Vagina (tissue), 2 donors: Measurements from ENCODE around the gene HIVEP1. TPM values are rescaled to one million over a fixed set of nuclear protein-coding genes. Genes with fewer than 3 reads are reported as not detected.

Experiments used
- DNase-seq, 2 donors: peaks; one replicate each; pipeline ENCODE4 v3.0.0-alpha.2; 2017; ENCODE audit errors: extremely low spot score in 2 of 2
- H3K27ac ChIP-seq: fragments of 200-600 bp; sonication (generic); one replicate; pipeline ENCODE4 v1.5.1; 2019
- H3K27me3 ChIP-seq: fragments of 200-600 bp; sonication (generic); one replicate; pipeline ENCODE4 v1.5.1; 2019
- H3K36me3 ChIP-seq, 2 donors: fragments of 200-600 bp; sonication (generic); one replicate each; pipeline ENCODE4 v1.5.1; 2017 to 2019
- H3K4me1 ChIP-seq: fragments of 200-600 bp; sonication (generic); one replicate; pipeline ENCODE4 v1.5.1; 2019
- H3K4me3 ChIP-seq, 2 donors: fragments of 200-600 bp; sonication (generic); 1 replicate in 1 of 2; 2 replicates in 1 of 2; pipeline ENCODE4 v1.5.1; 2016 to 2019
- H3K9me3 ChIP-seq: fragments of 200-600 bp; sonication (generic); one replicate; pipeline ENCODE4 v1.5.1; 2019
- POLR2A ChIP-seq, 2 donors: fragments of 450-650 bp; IDR thresholded peaks; one replicate each; pipeline ENCODE4 v1.6.1; 2017; ENCODE audit warnings: antibody characterized with exemption in 2 of 2, mild to moderate bottlenecking in 2 of 2, moderate library complexity in 2 of 2
- POLR2AphosphoS5 ChIP-seq, 2 donors: sonication (generic); formaldehyde crosslinking; IDR thresholded peaks; one replicate each; pipeline ENCODE4 v1.9.0; 2017; ENCODE audit warnings: antibody characterized with exemption in 2 of 2, mild to moderate bottlenecking in 2 of 2, low read depth in 1 of 2; ENCODE audit not compliant: insufficient read depth in 1 of 2
- intact Hi-C: fragments of 100-400 bp; cut with DNase I; formaldehyde crosslinking; loops from one replicate; pipeline ENCODE4 v1.15.1; 2023
- total RNA-seq: library from RNA; depleted of rRNA; stranded (reverse); fragments of >200 nt; gene quantifications from one replicate; pipeline ENCODE4 v1.2.3, GENCODE V29; 2016
- TF ChIP-seq, protein P1 (sequence below), 3 experiments: fragments of 450-650 bp in 2 of 3; fragments of 200-600 bp in 1 of 3; sonication (generic) in 1 of 3; IDR thresholded peaks; one replicate each; pipeline ENCODE4 v1.5.1; 2017 to 2019; ENCODE audit warnings: antibody characterized with exemption in 3 of 3, mild to moderate bottlenecking in 2 of 3, moderate library complexity in 2 of 3

The HIVEP1 gene
- total RNA-seq, 1 donor from 2014 or later = 36.1 TPM

DNA sequence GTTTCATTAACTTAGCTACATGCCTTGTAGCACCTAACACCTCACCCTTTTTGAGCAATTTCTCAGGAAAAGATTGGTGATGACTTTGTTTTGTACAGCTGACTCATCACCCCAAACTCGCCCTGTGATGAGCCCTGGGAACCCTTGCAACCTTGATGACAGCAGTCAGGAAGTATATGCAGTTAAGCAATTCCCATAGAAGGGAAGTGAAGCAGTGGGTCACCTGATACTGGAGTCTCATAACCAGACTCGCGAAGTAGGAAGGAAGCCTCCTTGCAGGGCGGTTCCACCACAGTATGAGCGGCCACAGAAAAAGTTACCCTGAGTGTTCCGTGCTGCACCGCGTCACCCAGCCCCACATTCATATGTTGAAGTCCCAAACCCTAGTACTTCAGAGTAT, 196.1 kb downstream of the HIVEP1 start:
- intact Hi-C loops = no loop called here
- H3K27ac ChIP-seq = no peak overlapping the region

DNA sequence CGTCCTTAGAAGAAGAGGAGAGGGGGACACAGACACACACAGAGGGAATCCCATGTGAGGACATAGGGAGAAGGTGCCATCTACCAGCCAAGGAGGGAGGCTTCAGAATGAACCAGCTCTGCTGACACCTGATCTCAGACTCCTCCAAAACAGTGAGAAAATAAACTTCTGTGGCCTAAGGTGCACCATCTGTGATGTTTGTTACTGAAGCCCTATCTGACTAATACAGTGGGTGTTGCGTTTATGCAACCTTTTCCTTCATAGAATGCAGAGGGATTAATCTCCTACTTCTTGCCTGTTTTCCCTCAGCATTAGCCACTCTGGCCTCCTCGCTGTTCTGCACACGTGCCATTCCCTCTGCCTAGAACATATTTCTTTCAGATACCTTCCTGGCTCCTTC, 196.6 kb downstream of the HIVEP1 start:
- H3K9me3 ChIP-seq = no peaks in the 10 kb centered on the region
- no peak overlapping the region for H3K27ac ChIP-seq
- H3K4me3 ChIP-seq = no peak overlapping the region
- no peaks in the 10 kb centered on the region for H3K4me1 ChIP-seq
- intact Hi-C loops = no loop called here
- no peaks in the 10 kb centered on the region for H3K27me3 ChIP-seq
- H3K36me3 ChIP-seq = no peaks in the 10 kb centered on the region
- TF ChIP-seq POLR2A (IDR thresholded peaks at IDR 0.05) = no peak
- TF ChIP-seq, protein P1, sequence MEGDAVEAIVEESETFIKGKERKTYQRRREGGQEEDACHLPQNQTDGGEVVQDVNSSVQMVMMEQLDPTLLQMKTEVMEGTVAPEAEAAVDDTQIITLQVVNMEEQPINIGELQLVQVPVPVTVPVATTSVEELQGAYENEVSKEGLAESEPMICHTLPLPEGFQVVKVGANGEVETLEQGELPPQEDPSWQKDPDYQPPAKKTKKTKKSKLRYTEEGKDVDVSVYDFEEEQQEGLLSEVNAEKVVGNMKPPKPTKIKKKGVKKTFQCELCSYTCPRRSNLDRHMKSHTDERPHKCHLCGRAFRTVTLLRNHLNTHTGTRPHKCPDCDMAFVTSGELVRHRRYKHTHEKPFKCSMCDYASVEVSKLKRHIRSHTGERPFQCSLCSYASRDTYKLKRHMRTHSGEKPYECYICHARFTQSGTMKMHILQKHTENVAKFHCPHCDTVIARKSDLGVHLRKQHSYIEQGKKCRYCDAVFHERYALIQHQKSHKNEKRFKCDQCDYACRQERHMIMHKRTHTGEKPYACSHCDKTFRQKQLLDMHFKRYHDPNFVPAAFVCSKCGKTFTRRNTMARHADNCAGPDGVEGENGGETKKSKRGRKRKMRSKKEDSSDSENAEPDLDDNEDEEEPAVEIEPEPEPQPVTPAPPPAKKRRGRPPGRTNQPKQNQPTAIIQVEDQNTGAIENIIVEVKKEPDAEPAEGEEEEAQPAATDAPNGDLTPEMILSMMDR (IDR thresholded peaks at IDR 0.05) = no peak
- no peak for TF ChIP-seq POLR2AphosphoS5 (IDR thresholded peaks at IDR 0.05; ENCODE audit: insufficient read depth in 1 of 2, low read depth in 1 of 2)
- no peak for DNase-seq

More for the DNA sequence above, 196.1 kb downstream of the HIVEP1 start:
- Histone ChIP-seq H3K27me3 (no peaks in the 10 kb centered on the region), H3K9me3 (no peaks in the 10 kb centered on the region), H3K36me3 (no peaks in the 10 kb centered on the region), H3K4me1 (no peaks in the 10 kb centered on the region), H3K4me3 (no peak overlapping the region)
- no peak for DNase-seq
- TF ChIP-seq POLR2AphosphoS5 (IDR thresholded peaks at IDR 0.05; ENCODE audit: insufficient read depth in 1 of 2, low read depth in 1 of 2) (no peak), POLR2A (IDR thresholded peaks at IDR 0.05) (no peak)
- TF ChIP-seq, protein P1 (IDR thresholded peaks at IDR 0.05) = no peak

Other genes with a start within 250 kb of the HIVEP1 start
- gene ADTRP, start 233.5 kb upstream of the HIVEP1 start, total RNA-seq = not detected